Astrocyte of the cerebellum (primary cell): ENCODE measurements around the gene KCNK7.

Experiments
- DNase-seq: peaks from one replicate; pipeline ENCODE4 v3.0.0-alpha.2; 2011; ENCODE audit warnings: low read depth
- H3K4me3 ChIP-seq: 2 replicates; pipeline ENCODE4 v1.5.1; 2011; ENCODE audit warnings: mild to moderate bottlenecking, low read depth, low read length, moderate library complexity
- CTCF ChIP-seq: IDR thresholded peaks from 2 replicates; pipeline ENCODE4 v1.5.1; 2012; ENCODE audit warnings: low read length, low read depth, moderate library complexity, mild to moderate bottlenecking; ENCODE audit errors: missing control alignments
- in situ Hi-C: cut with HindIII; loops from 2 replicates; pipeline ENCODE4 v1.10.0; 2017; ENCODE audit warnings: low sequenced_read_pairs

Gene KCNK7

GRCh38 chr11:65595543-65596281 lies at the start of gene KCNK7:
Gene KCNK7 (minus strand): TSS chr11:65595800. CDS start chr11:65595772, 28 bp downstream.
- no peak for TF ChIP-seq CTCF
- no peak for DNase-seq
- in situ Hi-C loops = no loop called here
- H3K4me3 ChIP-seq = no peak within 1 kb of the TSS

- no peak overlapping the region for H3K4me3 ChIP-seq
- in situ Hi-C loops = no loop called here
- no peak for TF ChIP-seq CTCF
- DNase-seq = no peak
Measured at GRCh38 chr11:65644837-65645236, 49.2 kb upstream of the KCNK7 start.

- in situ Hi-C loops = no loop called here
- no peak for TF ChIP-seq CTCF
- DNase-seq = no peak
- no peak overlapping the region for H3K4me3 ChIP-seq
Measured at GRCh38 chr11:65643971-65644370, 48.4 kb upstream of the KCNK7 start.

- in situ Hi-C loops = no loop called here
- no peak for TF ChIP-seq CTCF
- no peak for DNase-seq
- H3K4me3 ChIP-seq = peak overlapping the region; percentile 19
Measured at GRCh38 chr11:65642014-65642671, 46.5 kb upstream of the KCNK7 start.

GRCh38 chr11:65641297-65642013 lies 45.9 kb upstream of the KCNK7 start:
- in situ Hi-C loops = no loop called here
- no peak overlapping the region for H3K4me3 ChIP-seq
- DNase-seq = no peak
- TF ChIP-seq CTCF = no peak

GRCh38 chr11:65640483-65641296 lies 45.1 kb upstream of the KCNK7 start:
- no peak for TF ChIP-seq CTCF
- H3K4me3 ChIP-seq = no peak overlapping the region
- no peak for DNase-seq
- in situ Hi-C loops = no loop called here
